ENCODE results near the gene LCP2. TPM values are rescaled to one million over a fixed set of nuclear protein-coding genes. Genes with fewer than 3 reads are reported as not detected.
A peak's percentile ranks its signal among the peaks of the same experiment; 100 is the strongest.

LCP2 gene
- total RNA-seq, 1 experiment from 2014 or later: 0.72 TPM

DNA sequence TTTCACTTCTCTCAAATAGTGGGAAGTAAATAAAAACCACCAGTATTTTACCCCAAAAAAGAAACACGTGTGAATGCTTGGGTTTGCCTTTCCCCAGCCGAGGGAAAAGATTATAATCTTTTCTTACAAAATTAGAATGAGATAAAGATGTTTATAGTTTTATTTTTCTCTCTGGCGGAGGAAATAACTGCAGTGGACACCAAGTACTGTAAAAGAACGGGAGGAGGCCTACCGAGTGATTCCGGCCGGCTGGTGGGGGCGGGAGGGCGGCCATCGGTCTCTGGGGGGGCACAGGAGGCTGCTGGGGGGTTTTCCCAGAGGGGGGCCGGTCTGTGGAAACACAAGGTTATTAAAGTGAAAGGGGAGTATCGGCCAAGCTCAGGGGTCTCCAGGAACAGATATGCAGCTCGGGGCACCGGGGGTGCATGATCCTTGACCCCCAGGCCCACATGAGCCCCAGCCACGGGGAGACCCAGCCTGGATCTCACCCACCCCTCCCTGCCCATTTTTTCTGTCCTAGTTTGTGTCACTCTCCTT lies 29.4 kb downstream of the LCP2 start:
- Mint-ChIP-seq H3K27ac (no peak overlapping the region), H3K27me3 (ENCODE audit: low read depth) (peaks cover 4% of the 10 kb centered on the region; the same call in 1 of the 2 replicates), H3K4me1 (peaks cover 56% of the 10 kb centered on the region), H3K9me3 (no peaks in the 10 kb centered on the region), H3K36me3 (no peaks in the 10 kb centered on the region), H3K4me3 (no peak overlapping the region)
- no peak for ATAC-seq
- DNase-seq (ENCODE audit: low spot score): no peak
- ChIA-PET CTCF (interaction anchor here (0.7 to 6.1 kb wide), 18 partner anchors 10 to 610 kb away, joined by 3 to 89 read pairs (median 5); no protein-coding TSS in a partner anchor), POLR2A (no interaction called here)
- no peak for TF ChIP-seq RORB (CRISPR knock-in tag; IDR thresholded peaks at IDR 0.05)
- no peak for TF ChIP-seq ZNF219 (CRISPR knock-in tag; IDR thresholded peaks at IDR 0.05; ENCODE audit: borderline replicate concordance)
- no peak for TF ChIP-seq ELF4 (CRISPR knock-in tag; IDR thresholded peaks at IDR 0.05; ENCODE audit: low read depth)
- TF ChIP-seq ZNF138 (CRISPR knock-in tag; conservative IDR thresholded peaks at IDR 0.05): no peak

DNA sequence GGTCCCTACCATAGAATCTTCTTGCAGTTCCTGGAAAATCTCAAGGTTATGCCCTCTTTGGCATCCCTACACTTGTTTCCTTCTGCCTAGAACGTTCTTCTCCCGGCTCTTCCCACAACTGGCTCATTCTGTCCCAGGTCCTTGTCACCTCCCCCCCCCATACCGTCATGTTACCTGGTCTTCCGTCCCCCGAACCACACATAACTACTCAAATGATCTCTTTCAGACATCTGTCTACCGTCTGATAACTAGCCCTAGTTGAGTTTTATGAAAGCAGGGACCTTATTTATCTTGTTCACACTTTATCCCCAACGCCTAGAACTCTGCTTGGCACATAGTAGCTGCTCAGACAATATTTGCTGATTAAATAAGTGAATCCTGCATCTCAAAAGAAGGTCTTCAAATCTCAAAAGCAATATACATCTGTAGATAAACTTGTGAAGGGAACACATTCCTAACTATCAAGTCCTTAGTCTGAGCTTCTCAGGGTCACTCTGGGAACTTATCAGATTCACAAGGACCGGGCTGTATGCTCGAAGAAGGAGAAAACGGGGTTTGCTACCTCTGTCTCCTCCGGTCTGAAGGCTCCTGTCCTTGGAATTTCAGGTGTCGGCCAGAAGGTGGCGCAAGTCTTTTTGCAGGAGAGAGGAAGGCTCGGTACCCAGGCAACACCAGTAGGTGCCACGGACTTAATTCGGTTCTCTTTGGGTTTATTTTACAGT lies 30.0 kb downstream of the LCP2 start:
- Mint-ChIP-seq H3K27me3 (ENCODE audit: low read depth) (peaks cover 4% of the 10 kb centered on the region; the same call in 1 of the 2 replicates), H3K4me1 (peaks cover 57% of the 10 kb centered on the region), H3K4me3 (no peak overlapping the region), H3K27ac (no peak overlapping the region), H3K36me3 (no peaks in the 10 kb centered on the region), H3K9me3 (no peaks in the 10 kb centered on the region)
- ChIA-PET CTCF (interaction anchor here (0.6 to 6.1 kb wide), 19 partner anchors 10 to 609 kb away, joined by 3 to 89 read pairs (median 5); no protein-coding TSS in a partner anchor), POLR2A (no interaction called here)
- ATAC-seq (peak; percentile 88), DNase-seq (ENCODE audit: low spot score) (peak; percentile 84)
- TF ChIP-seq, protein P1, sequence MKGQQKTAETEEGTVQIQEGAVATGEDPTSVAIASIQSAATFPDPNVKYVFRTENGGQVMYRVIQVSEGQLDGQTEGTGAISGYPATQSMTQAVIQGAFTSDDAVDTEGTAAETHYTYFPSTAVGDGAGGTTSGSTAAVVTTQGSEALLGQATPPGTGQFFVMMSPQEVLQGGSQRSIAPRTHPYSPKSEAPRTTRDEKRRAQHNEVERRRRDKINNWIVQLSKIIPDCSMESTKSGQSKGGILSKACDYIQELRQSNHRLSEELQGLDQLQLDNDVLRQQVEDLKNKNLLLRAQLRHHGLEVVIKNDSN (CRISPR knock-in tag; IDR thresholded peaks at IDR 0.05): no peak
- TF ChIP-seq, protein P2, sequence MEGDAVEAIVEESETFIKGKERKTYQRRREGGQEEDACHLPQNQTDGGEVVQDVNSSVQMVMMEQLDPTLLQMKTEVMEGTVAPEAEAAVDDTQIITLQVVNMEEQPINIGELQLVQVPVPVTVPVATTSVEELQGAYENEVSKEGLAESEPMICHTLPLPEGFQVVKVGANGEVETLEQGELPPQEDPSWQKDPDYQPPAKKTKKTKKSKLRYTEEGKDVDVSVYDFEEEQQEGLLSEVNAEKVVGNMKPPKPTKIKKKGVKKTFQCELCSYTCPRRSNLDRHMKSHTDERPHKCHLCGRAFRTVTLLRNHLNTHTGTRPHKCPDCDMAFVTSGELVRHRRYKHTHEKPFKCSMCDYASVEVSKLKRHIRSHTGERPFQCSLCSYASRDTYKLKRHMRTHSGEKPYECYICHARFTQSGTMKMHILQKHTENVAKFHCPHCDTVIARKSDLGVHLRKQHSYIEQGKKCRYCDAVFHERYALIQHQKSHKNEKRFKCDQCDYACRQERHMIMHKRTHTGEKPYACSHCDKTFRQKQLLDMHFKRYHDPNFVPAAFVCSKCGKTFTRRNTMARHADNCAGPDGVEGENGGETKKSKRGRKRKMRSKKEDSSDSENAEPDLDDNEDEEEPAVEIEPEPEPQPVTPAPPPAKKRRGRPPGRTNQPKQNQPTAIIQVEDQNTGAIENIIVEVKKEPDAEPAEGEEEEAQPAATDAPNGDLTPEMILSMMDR (IDR thresholded peaks at IDR 0.05): peak; percentile 81

DNA sequence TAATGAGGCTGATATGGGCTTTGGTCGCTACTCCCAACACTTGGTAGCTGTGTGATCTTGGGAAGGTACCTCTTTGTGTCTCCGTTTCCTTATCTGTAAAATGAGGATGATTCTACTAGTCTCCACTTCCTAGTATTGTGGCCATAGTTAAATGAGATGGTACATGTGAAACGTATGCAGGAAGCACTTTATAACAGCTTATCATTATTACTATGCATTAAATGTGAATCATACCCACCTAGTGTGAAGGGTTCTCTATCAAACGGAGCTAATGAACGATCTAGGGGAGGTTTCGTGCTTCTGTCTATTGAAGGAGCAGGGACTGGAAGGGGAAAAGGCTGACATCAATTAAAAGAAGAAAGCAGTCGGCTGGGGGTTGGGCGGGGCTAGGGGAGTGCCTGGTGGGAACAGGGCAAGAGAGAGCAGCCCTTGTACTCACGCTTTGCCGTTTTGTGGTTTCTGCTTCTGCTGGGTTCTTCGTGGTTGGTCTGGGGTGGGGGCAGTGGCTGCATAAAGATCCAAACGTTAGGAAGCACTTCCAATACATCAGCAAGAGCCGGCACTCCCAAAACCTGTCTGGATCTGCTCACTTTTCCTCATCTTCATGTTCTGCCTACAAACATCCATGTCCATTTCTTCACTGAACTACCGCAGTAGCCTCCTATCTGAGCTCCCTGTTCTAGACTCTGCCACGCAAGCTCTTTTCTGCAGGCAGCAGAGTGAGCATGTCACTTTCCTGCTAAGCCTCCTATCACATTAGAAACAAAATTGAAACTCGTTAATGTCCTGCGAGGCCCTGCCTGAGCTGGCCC lies 30.8 kb downstream of the LCP2 start:
- TF ChIP-seq ETV6 (CRISPR knock-in tag; IDR thresholded peaks at IDR 0.05): peak; percentile 24; the same call in 1 of the 2 replicates
- TF ChIP-seq NR1H2 (CRISPR knock-in tag; IDR thresholded peaks at IDR 0.05): no peak
- Mint-ChIP-seq H3K27me3 (ENCODE audit: low read depth) (peaks cover 4% of the 10 kb centered on the region; the same call in 1 of the 2 replicates), H3K36me3 (no peaks in the 10 kb centered on the region), H3K4me1 (peaks cover 61% of the 10 kb centered on the region), H3K4me3 (no peak overlapping the region), H3K9me3 (no peaks in the 10 kb centered on the region), H3K27ac (no peak overlapping the region)
- ATAC-seq (no peak), DNase-seq (ENCODE audit: low spot score) (no peak)
- ChIA-PET POLR2A (no interaction called here), CTCF (interaction anchor here (0.6 to 6.1 kb wide), 25 partner anchors 9 to 357 kb away, joined by 3 to 89 read pairs (median 5); no protein-coding TSS in a partner anchor)

DNA sequence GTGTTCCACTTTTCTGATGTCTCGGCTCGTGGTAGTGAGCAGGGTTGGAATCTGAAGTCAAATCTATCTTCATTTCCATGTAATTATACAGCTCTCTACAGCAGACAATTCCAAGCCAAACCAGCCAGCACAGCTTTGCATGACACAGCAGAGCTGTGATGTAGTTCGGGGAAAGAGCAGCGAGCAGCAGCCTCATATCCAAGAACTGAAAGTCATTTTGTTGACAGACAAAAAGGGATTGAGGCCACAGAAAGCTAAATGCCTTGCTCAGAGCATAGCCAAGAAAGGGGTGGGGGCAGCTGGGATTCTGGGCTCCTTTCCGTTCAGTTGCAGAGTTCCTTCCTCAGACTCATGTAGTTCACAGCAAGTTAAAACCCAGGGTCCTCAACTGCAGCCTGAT lies 32.1 kb downstream of the LCP2 start:
- H3K4me1 Mint-ChIP-seq: peaks cover 68% of the 10 kb centered on the region
- H3K36me3 Mint-ChIP-seq: no peaks in the 10 kb centered on the region
- H3K27me3 Mint-ChIP-seq (ENCODE audit: low read depth): peaks cover 4% of the 10 kb centered on the region; the same call in 1 of the 2 replicates
- CTCF ChIA-PET: interaction anchor here (0.7 to 6.1 kb wide), 14 partner anchors 9 to 358 kb away, joined by 3 to 89 read pairs (median 8); no protein-coding TSS in a partner anchor
- DNase-seq (ENCODE audit: low spot score) (no peak), ATAC-seq (peak; percentile 38; the same call in 1 of the 2 replicates)
- TF ChIP-seq CBFB (CRISPR knock-in tag; IDR thresholded peaks at IDR 0.05; ENCODE audit: low read depth): no peak
- no peaks in the 10 kb centered on the region for H3K9me3 Mint-ChIP-seq
- H3K4me3 Mint-ChIP-seq: no peak overlapping the region
- POLR2A ChIA-PET: interaction anchor here (0.7 kb wide), 2 partner anchors 13 to 132 kb away, joined by 3 to 7 read pairs; no protein-coding TSS in a partner anchor
- H3K27ac Mint-ChIP-seq: peak overlapping the region; percentile 50

DNA sequence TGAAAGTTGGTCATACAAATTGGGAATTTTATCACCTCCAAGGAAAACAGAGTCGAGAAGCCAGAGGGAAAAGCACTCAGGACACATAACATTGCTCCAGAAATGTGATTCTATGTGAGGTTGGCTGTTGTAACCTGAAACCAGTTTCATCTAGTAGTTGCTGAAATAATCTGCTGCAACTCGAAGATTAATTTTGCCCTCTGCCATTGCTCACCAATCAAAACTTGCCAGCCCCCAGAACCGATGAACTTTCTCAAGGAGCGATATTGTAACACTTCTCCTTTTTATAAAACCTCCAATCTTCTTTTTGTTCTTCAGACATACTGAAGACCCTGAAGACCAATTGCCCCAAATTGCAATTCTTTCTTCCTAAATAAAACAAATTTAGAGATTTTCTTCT lies 33.7 kb downstream of the LCP2 start:
- no peaks in the 10 kb centered on the region for H3K9me3 Mint-ChIP-seq
- H3K27me3 Mint-ChIP-seq (ENCODE audit: low read depth): peaks cover 4% of the 10 kb centered on the region; the same call in 1 of the 2 replicates
- no peak overlapping the region for H3K27ac Mint-ChIP-seq
- ChIA-PET CTCF (interaction anchor here (2.6 to 6.1 kb wide), 3 partner anchors 12 to 140 kb away, joined by 11 to 89 read pairs (median 35); no protein-coding TSS in a partner anchor), POLR2A (no interaction called here)
- peaks cover 71% of the 10 kb centered on the region for H3K4me1 Mint-ChIP-seq
- ATAC-seq (no peak), DNase-seq (ENCODE audit: low spot score) (no peak)
- H3K36me3 Mint-ChIP-seq: no peaks in the 10 kb centered on the region
- H3K4me3 Mint-ChIP-seq: no peak overlapping the region
- TF ChIP-seq, protein P3, sequence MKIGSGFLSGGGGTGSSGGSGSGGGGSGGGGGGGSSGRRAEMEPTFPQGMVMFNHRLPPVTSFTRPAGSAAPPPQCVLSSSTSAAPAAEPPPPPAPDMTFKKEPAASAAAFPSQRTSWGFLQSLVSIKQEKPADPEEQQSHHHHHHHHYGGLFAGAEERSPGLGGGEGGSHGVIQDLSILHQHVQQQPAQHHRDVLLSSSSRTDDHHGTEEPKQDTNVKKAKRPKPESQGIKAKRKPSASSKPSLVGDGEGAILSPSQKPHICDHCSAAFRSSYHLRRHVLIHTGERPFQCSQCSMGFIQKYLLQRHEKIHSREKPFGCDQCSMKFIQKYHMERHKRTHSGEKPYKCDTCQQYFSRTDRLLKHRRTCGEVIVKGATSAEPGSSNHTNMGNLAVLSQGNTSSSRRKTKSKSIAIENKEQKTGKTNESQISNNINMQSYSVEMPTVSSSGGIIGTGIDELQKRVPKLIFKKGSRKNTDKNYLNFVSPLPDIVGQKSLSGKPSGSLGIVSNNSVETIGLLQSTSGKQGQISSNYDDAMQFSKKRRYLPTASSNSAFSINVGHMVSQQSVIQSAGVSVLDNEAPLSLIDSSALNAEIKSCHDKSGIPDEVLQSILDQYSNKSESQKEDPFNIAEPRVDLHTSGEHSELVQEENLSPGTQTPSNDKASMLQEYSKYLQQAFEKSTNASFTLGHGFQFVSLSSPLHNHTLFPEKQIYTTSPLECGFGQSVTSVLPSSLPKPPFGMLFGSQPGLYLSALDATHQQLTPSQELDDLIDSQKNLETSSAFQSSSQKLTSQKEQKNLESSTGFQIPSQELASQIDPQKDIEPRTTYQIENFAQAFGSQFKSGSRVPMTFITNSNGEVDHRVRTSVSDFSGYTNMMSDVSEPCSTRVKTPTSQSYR (CRISPR knock-in tag; IDR thresholded peaks at IDR 0.05): no peak
- TF ChIP-seq, protein P4, sequence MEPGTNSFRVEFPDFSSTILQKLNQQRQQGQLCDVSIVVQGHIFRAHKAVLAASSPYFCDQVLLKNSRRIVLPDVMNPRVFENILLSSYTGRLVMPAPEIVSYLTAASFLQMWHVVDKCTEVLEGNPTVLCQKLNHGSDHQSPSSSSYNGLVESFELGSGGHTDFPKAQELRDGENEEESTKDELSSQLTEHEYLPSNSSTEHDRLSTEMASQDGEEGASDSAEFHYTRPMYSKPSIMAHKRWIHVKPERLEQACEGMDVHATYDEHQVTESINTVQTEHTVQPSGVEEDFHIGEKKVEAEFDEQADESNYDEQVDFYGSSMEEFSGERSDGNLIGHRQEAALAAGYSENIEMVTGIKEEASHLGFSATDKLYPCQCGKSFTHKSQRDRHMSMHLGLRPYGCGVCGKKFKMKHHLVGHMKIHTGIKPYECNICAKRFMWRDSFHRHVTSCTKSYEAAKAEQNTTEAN (CRISPR knock-in tag; IDR thresholded peaks at IDR 0.05): no peak
- TF ChIP-seq, protein P5, sequence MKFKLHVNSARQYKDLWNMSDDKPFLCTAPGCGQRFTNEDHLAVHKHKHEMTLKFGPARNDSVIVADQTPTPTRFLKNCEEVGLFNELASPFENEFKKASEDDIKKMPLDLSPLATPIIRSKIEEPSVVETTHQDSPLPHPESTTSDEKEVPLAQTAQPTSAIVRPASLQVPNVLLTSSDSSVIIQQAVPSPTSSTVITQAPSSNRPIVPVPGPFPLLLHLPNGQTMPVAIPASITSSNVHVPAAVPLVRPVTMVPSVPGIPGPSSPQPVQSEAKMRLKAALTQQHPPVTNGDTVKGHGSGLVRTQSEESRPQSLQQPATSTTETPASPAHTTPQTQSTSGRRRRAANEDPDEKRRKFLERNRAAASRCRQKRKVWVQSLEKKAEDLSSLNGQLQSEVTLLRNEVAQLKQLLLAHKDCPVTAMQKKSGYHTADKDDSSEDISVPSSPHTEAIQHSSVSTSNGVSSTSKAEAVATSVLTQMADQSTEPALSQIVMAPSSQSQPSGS (CRISPR knock-in tag; IDR thresholded peaks at IDR 0.05; ENCODE audit: borderline replicate concordance, low read depth): no peak
- TF ChIP-seq NFATC4 (CRISPR knock-in tag; IDR thresholded peaks at IDR 0.05) (no peak), ZNF263 (CRISPR knock-in tag; IDR thresholded peaks at IDR 0.05; ENCODE audit: low read depth) (no peak)

All from WTC11 (cell line).